GM21447 (cell line): ENCODE results near the gene PLCXD3.
A peak's percentile ranks its signal among the peaks of the same experiment; 100 is the strongest.
"Not testable (repeated sequence)": the region's sequence is repeated elsewhere in the genome, so short reads cannot be mapped to it uniquely, and the experiment has no call there.

Experiments used
- ATAC-seq: cut with Tn5 transposase; IDR thresholded peaks from one replicate; pipeline ENCODE4 v1.9.1; 2021; ENCODE audit not compliant: unreplicated experiment

The PLCXD3 gene

DNA sequence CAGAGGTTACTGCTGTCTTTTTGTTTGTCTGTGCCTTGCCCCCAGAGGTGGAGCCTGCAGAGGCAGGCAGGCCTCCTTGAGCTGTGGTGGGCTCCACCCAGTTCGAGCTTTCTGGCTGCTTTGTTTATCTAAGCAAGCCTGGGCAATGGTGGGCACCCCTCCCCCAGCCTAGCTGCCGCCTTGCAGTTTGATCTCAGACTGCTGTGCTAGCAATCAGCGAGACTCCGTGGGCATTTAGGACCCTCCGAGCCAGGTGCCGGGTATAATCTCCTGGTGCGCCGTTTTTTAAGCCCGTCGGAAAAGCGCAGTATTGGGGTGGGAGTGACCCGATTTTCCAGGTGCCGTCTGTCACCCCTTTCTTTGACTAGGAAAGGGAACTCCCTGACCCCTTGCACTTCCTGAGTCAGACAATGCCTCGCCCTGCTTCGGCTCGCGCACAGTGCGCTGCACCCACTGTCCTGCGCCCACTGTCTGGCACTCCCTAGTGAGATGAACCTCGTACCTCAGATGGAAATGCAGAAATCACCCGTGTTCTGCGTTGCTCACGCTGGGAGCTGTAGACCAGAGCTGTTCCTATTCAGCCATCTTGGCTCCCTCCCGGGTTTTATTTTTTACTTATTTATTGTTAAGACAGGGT, 16.8 kb downstream of the PLCXD3 start:
- not testable (repeated sequence) for ATAC-seq

DNA sequence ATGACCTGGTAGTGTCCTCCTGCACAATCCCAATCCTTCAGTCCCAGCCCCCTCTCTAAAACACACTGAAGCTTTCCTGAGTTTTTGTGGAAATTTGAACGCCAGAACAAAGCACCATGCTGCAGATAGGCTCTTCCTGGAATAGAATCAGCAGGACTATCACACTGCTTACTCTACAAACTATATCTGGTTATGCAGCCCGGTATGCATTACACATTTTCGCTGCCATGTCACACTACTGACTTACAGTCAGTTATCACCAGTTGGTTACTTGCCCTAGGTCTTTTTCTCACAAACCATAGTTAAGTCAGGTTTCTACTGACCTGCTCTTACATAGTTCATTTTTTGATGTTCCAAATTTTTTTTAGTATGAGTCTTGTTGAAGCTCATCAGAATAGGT, 24.9 kb downstream of the PLCXD3 start:
- ATAC-seq, result no peak

DNA sequence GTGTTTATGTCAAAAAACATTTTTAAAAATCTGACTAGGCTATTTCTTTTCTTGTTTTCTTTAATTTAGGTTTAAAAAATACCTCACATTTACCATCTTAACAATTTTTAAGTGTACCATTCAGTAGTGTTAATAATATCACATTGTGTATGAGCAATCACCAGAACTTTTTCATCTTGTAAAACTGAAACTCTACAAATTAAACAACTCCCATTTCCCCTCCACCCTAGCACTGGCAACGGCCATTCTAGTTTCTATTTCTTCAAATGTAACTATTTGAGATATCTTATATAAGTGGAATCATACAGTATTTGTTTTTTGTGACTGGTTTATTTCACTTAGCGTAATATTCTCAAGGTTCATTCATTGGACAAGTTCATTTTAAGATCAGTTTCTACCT, 27.7 kb downstream of the PLCXD3 start:
- ATAC-seq, result peak; percentile 75

DNA sequence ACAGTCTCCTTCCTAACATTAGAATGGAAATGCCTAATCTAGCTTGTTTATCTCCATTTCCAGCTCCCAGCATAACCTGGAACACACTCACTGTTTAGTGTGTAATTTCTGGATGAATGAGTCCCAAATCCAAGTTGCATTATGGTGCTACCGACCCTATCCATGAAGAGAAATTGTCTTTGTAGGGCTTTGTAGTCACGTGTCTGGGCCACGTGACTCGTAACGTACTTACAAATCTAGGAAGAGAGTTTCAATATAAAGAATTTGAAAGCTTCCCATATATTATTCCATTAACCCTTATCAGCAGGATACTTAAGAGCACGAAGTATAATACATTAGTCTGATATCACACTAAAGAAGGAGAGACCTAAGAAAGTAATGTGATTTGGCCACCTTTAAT, 28.2 kb downstream of the PLCXD3 start:
- no peak for ATAC-seq

DNA sequence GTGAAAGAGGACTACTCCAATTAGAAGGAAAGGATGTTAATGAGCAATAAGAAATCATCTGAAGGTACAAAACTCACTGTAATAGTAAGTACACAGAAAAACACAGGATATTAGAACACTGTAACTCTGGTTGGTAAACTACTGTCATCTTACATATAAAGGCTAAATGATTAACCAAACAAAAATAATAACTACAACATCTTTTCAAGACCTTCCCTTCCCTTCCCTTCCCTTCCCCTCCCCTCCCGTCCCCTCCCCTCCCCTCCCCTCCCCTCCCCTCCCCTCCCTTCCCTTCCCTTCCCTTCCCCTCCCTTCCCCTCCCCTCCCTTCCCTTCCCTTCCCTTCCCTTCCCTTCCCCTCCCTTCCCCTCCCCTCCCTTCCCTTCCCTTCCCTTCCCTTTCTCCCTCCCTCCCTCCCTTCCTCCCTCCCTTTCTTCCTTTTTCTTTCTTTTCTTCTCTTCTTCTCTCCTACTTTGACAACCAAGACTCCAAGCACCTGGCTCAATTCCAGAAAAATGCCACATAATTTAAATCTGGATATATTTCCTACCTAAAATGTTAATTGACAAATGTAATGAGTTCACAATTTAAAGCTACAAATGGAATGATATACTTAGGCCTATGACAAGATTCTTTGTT, 38.7 kb downstream of the PLCXD3 start:
- not testable (repeated sequence) for ATAC-seq

DNA sequence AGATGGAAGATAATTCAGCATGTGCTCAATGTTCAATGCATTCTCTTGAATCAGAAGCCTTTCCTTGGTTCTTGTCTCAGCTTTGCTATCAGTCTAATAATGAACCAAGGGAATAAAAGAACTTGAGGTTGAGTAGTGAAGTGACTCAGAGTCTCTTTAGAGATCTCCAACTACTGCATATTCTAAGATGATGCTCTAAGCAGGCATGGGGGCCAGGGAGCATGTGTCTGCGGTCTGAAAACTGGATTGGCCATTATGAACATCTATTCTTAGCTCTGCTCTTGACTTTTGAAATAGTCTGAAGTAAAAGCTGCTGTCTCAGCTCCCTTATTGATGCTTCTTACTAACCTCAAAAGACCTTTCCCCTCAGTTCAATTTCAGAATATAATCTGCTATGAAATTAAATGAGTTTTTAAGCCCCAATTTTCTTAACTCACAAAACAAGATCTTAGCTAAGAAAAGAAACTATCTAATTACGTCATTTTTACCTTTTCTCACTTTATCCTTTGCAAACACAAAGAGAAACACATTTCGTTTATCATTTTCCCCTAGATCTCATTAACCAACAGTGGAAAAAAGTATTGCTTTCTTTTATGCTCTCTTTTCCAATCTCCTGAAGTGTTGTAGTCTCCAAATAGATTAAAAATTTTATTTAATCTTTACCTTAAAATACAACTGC, 44.8 kb downstream of the PLCXD3 start:
- no peak for ATAC-seq

DNA sequence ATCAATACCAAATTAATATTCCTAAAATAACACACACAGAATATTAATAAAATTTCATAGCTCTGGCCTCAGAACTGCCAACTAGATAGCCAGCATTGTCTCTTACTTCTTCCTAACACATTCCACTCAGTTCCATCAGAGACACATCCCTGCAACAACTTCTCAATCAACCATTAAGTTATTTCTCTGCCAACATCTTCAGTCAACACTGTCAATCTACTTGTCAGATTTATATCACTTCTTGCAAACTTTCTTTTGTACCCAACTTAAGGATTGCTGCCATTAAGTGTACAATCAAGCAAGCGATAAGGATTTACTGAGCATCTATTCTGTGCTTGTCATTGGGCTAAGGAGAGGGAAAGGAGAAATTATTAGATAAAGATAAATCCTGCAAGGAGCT, 50.8 kb downstream of the PLCXD3 start:
- no peak for ATAC-seq

DNA sequence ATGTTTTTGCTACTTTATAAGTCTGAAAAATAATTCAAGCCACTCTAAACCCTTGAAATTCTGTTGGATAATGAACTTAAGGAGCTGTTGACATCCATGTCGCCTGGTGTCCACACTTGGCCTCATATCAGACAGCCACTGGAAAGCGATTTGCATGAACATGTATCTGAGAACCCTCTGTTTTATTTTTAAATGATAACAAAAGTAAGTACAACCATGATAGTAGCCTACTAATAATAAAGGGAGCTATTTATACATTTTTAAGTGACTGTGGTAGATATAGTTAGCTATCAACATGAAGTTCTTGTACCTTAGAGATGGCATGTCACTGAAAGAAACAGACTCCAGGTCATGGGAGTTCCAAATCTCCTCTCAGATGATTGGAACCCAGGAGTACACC, 53.3 kb downstream of the PLCXD3 start:
- ATAC-seq, result no peak

DNA sequence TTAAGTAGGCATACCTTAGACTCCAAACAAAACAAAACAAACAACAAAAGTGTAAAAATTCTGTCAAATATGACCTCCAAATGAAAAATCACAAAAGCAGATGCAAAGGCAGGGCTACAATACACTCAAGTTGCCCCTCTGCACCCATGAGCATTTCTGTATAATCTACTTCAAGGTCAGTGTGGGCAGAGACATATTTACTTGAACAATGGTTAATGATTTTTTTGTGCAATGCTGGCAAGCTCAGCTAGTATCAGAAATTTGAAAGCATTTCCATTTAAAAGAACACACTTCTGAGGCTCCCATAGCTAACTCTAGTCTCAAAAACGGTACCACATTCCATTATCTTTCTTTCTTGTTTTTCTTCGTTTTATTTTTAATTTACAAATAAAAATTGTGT, 57.9 kb downstream of the PLCXD3 start:
- ATAC-seq, result no peak

DNA sequence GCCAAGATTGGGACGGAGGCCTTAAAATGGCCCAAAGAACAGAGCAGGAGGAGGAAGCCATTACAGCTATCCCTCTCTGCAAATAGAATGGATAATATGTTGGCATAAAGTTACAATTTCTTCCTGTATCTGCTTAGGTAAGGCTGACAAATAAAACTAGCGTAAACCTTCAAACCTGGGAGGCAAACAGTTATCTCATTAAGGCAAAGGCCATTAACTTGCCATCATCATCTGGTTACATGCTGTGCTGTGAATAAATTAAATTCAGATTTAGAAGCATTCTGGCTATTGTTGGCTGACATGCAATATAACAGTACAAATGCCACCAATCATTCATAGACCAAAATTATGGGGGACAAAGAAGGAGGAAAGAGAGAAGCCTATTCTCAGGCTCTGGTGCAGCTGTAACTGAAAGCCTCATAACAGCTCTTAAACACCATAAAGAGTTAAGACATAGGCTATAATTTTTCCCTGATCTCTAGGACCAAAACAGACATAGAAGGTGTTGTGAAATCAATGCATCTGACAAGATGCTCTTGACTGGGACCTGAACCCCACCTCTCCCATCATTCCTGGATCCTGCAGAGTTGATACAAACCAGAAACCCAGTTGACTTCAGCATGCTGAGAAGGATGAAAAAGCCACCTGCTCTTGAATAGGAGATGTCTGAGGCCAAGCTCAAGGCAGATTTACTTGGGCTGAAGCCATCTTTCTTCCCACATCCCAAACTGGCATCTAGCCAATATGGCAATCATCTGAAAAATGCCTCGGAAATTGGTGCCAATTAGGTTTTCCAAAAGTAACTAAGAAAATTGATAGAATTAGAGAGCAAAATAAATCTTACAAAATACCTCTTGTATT, 62.5 kb downstream of the PLCXD3 start:
- ATAC-seq, result no peak

DNA sequence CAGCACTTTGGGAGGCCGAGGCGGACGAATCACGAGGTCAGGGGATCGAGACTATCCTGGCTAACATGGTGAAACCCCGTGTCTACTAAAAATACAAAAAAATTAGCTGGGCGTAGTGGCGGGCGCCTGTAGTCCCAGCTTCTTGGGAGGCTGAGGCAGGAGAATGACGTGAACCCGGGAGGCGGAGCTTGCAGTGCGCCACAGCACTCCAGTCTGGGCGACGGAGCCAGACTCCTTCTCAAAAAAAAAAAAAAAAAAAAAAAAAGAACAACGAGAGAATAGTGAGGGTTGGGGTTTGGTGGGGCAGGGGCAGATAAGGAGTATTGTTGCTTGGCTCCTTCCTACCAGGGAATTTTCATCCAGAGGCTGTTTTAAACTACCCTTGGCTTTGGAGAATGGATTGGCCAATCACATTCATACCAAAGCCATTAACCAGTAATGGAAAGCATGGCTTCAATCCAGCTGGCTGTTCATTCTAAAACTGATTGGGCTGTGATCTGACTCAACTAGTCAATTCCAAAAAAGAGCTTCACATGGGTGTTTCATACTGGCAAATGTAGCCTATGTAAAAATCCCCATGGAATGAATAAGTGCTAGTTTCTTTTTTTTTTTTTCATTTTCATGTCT, 64.4 kb downstream of the PLCXD3 start:
- ATAC-seq, result no peak

DNA sequence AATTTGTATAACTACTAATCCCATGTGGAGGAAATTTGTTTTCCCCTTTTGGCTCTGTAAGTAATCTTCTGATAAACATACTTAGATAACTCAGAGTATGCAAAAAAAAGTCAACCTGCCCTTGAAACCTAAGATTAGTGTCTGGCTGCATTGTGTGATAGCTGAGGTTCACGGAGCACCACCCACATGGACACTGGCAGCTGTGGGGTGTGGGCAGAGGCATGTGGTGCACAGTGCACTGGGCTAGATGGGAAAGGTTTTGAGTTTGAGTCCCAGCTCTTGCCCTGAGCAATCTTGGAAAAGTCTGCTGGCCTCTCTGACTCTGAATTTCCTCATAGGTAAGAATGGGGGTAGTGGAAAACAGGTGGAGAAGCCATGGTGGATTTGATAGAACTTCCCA, 75.1 kb downstream of the PLCXD3 start:
- ATAC-seq, result no peak

DNA sequence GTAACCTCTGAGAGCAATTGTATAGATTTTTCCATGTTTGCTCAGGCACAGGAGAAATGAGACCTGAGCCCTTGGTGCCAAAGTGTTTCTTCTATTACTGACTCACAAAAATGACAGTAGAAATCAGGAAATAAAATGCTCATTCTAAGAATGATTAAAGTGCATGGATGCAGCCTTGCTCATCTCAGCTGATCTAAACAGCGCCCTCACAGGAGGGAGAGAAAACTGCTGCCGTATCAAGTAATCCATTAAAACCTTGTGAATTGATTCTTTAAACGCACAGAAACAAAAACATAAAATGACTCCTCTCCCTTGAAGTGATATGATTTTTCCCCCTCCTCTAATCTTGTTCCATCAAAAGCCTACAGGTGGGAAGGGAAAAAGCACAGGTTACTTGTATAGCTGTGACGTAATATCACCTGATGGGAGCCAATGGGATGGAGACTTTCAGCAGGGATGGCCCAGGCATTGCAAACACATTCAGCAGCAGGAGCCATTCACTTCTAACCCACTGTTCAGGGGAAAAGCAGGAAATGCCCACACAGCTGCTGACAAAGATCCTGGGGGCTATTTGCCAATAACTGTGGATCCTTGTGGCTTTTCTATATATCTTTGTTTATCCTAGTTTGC, 76.7 kb downstream of the PLCXD3 start:
- ATAC-seq, result no peak

DNA sequence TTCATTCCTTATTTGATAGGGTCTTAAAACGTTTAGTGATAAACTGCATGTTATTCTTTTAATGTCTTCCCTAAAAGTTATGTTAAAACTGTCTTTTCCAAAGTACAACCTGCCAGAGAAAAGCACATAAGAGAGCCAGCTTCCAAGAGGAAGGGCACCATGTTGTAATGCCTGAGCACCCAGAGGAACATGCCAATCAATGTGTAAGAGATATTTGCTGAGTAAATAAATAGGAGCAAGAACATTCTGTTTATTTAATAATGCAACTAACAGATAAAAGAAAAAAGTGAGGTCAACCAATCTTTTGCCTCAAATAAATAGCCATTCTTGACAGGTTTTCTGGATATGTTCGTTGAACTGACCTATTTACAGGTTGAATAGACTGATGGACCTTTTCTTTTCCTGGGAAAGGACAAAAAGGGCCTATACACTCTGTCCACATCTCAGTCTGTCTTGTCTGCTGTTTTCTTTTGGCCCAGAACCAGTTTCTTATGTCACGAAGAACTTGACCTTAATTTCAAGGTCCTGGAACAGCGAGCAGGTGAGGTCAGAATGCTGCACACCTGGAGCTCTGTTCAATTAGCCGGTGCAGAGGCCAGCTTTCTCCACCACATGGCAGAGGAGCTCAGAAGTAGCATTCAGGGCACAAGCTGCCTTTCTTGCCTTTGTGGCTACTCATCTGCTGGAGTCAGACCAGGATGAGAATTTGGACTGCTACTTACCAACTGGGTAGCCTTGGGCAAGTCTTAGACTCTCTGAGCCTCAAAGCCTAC, 77.7 kb downstream of the PLCXD3 start:
- ATAC-seq, result no peak

DNA sequence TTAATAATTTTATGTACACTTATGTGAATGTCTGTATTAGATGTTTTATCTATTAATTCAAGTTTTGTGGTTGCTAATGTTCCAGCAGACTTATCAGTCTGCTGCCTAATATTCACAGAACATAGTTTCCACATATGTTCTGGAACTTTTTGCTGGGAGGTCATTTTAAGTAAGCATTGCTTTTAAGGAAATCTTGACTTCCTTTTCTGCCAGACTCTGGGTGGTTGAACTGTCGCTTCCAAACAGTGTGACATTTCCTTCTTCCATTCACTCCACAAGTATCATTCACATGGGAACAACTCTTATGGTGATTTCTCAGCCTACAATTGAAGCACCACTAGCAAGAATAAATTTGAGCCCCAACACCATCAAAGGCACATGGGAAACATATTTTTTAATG, 82.9 kb downstream of the PLCXD3 start:
- ATAC-seq, result no peak

DNA sequence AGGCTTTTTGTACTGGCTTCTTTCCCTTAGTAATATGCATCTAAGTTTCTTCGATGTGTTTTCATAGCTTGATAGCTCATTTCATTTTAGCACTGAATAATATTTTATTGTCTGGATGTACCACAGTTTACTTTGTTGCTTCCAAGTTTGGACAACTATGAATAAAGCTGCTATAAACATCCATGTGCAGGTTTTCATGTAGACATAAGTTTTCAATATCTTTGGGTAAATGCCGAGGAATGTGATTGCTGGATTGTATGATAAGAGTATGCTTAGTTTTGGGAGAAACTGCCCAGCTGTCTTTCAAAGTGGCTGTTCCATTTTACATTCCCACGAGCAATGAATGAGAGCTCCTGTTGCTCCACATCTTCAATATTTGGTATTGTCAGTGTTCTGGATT, 84.7 kb downstream of the PLCXD3 start:
- no peak for ATAC-seq

DNA sequence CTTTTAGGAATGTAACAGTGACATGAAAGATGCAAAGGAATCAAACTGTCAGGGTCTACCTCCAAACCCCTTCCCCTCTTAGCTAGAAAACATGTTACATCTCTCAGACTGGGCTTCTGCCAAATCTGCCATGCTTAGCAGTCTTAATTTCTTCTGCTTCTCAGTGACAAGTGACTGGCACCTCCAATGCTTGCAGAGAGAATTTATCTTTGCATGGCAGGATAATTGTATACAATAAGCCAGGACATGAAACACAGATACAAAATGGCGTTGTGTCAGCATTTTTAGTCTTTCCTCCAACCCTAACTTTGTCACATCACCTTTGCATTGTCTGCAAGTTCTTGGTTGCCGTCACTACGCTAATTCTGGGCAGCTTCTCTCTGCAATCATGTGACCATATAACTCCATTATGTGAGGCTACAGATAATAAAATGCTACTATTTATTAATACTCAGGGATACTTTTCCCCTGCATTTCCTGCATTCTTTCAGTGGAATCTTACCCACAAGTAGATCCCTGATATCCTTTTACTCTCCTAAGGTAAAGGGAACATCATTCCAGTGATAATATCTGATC, 89.8 kb downstream of the PLCXD3 start:
- ATAC-seq, result no peak

DNA sequence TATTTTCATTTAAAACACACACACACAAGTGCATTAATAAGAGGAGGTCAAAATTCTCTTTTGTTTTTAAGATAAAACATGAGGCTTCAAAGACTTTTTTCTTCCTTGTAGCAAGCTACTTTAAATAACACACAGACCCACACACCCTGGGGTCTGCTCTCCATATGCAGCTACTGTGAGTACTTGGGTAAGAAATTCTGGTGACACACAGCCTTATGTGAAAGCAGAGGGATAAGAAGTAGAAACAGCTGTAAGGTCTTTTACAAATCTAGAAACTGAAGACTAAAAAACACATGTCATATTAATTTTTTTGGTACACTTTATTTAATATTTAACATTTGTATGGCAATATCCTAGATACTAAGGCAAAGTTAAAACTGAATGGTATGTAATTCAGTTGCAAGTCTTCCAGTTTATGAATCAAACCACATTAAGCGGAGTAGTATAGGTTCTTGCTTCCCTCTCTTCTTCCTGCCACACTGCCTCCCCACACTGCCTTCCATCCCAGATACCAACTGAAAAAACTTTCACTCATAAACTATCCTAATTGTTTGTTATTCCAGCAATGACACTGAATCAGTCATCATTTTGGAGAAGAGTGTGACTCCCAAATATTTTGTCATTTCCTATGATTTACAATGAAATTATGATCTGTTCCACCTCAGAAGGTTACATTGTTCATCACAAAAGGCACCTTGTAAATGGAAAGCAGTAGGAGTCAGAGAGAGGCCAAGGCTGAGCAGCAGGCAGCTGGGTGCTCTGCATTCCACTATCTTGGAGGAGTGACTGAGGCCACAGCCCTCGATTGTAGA, 92.0 kb downstream of the PLCXD3 start:
- ATAC-seq, result no peak

DNA sequence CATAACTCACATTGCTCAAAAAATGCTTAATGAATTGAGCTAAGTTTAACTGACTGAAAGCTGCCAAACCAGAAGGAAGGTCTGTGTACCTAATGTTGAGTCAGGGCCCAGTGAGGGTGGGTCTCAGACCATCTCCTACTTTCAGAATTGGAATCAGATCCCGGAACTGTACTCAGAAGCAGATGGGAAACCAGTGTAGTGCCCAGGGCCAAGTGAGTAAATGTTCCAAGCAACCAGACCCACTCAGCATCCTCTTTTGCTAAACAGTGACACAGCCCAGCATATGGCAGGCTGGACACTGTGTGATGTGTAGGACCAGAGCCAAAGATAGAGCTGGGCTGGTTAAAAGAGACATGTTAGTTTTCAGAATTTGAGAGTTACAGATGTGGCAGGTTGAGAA, 94.1 kb downstream of the PLCXD3 start:
- no peak for ATAC-seq
